NB4 (cell line): ENCODE data around the gene STAM.

ENCODE experiments used
- CTCF ChIP-seq: IDR thresholded peaks from one replicate; pipeline ENCODE4 v1.5.1; 2012; ENCODE audit warnings: low read depth, low read length
- MAX ChIP-seq: IDR thresholded peaks from 2 replicates; pipeline ENCODE4 v1.6.1; 2011; ENCODE audit warnings: low read depth, low read length
- MYC ChIP-seq: IDR thresholded peaks from 2 replicates; pipeline ENCODE4 v1.6.1; 2011; ENCODE audit warnings: low read depth, low read length
- POLR2A ChIP-seq: IDR thresholded peaks from 2 replicates; pipeline ENCODE4 v1.6.1; 2011; ENCODE audit warnings: mild to moderate bottlenecking; ENCODE audit not compliant: insufficient read length; ENCODE audit errors: extremely low read depth

- TF ChIP-seq CTCF (no peak), POLR2A (no peak), MYC (no peak), MAX (no peak)
Observed at GRCh38 chr10:17703706-17704105, 59.8 kb downstream of the STAM start.
